ENCODE results near the gene KLF11.

GRCh38 chr2:10005461-10006235 lies 37.7 kb upstream of the KLF11 start:
- TF ChIP-seq CTCF (IDR thresholded peaks at IDR 0.05) (no peak), POLR2AphosphoS5 (IDR thresholded peaks at IDR 0.05) (no peak), POLR2A (IDR thresholded peaks at IDR 0.05) (no peak)

Measured in upper lobe of left lung (tissue), 4 donors.